ENCODE measurements around the gene CTAGE6.
A peak's percentile ranks its signal among the peaks of the same experiment; 100 is the strongest.
"Not testable (repeated sequence)": the region's sequence is repeated elsewhere in the genome, so short reads cannot be mapped to it uniquely, and the experiment has no call there.

Gene CTAGE6

GRCh38 chr7:143757596-143757995 lies at the start of gene CTAGE6:
Gene CTAGE6, minus strand, starts transcription at chr7:143757696. Its CDS starts 38 bp downstream, at chr7:143757658.
- not testable (repeated sequence) for DNase-seq (ENCODE audit: low read depth, low spot score)

- not testable (repeated sequence) for DNase-seq (ENCODE audit: low read depth, low spot score)
These were observed 49.2 kb upstream of the CTAGE6 start for GRCh38 chr7:143806664-143807071.

- DNase-seq (ENCODE audit: low read depth, low spot score) = not testable (repeated sequence)
These were observed 40.4 kb upstream of the CTAGE6 start for GRCh38 chr7:143797896-143798290.

- not testable (repeated sequence) for DNase-seq (ENCODE audit: low read depth, low spot score)
These were observed 39.8 kb upstream of the CTAGE6 start for GRCh38 chr7:143797119-143797895.

- DNase-seq (ENCODE audit: low read depth, low spot score) = not testable (repeated sequence)
These were observed 38.2 kb upstream of the CTAGE6 start for GRCh38 chr7:143795653-143796052.

GRCh38 chr7:143792633-143793032 lies 35.1 kb upstream of the CTAGE6 start:
- not testable (repeated sequence) for DNase-seq (ENCODE audit: low read depth, low spot score)

GRCh38 chr7:143785415-143786182 lies 28.1 kb upstream of the CTAGE6 start:
- DNase-seq (ENCODE audit: low read depth, low spot score) = not testable (repeated sequence)

- DNase-seq (ENCODE audit: low read depth, low spot score) = not testable (repeated sequence)
These were observed 22.1 kb upstream of the CTAGE6 start for GRCh38 chr7:143779591-143779990.

GRCh38 chr7:143772738-143773468 lies 15.4 kb upstream of the CTAGE6 start:
- DNase-seq (ENCODE audit: low read depth, low spot score) = not testable (repeated sequence)

- not testable (repeated sequence) for DNase-seq (ENCODE audit: low read depth, low spot score)
These were observed 10.0 kb upstream of the CTAGE6 start for GRCh38 chr7:143767531-143767930.

- not testable (repeated sequence) for DNase-seq (ENCODE audit: low read depth, low spot score)
These were observed 8.2 kb upstream of the CTAGE6 start for GRCh38 chr7:143765678-143766077.

GRCh38 chr7:143763065-143763464 lies 5.6 kb upstream of the CTAGE6 start:
- DNase-seq (ENCODE audit: low read depth, low spot score) = not testable (repeated sequence)

- DNase-seq (ENCODE audit: low read depth, low spot score) = not testable (repeated sequence)
These were observed 12.2 kb downstream of the CTAGE6 start for GRCh38 chr7:143745340-143745739.

GRCh38 chr7:143737037-143737819 lies 20.3 kb downstream of the CTAGE6 start:
- peak; percentile 53 for DNase-seq (ENCODE audit: low read depth, low spot score)

GRCh38 chr7:143735962-143736361 lies 21.5 kb downstream of the CTAGE6 start:
- no peak for DNase-seq (ENCODE audit: low read depth, low spot score)

GRCh38 chr7:143733876-143734275 lies 23.6 kb downstream of the CTAGE6 start:
- no peak for DNase-seq (ENCODE audit: low read depth, low spot score)

GRCh38 chr7:143728333-143728862 lies 29.1 kb downstream of the CTAGE6 start:
- no peak for DNase-seq (ENCODE audit: low read depth, low spot score)

- not testable (repeated sequence) for DNase-seq (ENCODE audit: low read depth, low spot score)
These were observed 29.9 kb downstream of the CTAGE6 start for GRCh38 chr7:143727561-143727960.

GRCh38 chr7:143726143-143726542 lies 31.4 kb downstream of the CTAGE6 start:
- not testable (repeated sequence) for DNase-seq (ENCODE audit: low read depth, low spot score)

- DNase-seq (ENCODE audit: low read depth, low spot score) = not testable (repeated sequence)
These were observed 37.2 kb downstream of the CTAGE6 start for GRCh38 chr7:143720335-143720734.

All from astrocyte of the hippocampus (primary cell).